Mammary microvascular endothelial cell (primary cell): Measurements from ENCODE around the gene RFC5. TPM values are rescaled to one million over a fixed set of nuclear protein-coding genes. Genes with fewer than 3 reads are reported as not detected.

ENCODE experiments used
- total RNA-seq: library from RNA; depleted of rRNA; stranded (reverse); fragments of >200 nt; gene quantifications from 2 replicates; pipeline ENCODE4 v1.2.3, GENCODE V29; 2015

Gene RFC5, protein sequence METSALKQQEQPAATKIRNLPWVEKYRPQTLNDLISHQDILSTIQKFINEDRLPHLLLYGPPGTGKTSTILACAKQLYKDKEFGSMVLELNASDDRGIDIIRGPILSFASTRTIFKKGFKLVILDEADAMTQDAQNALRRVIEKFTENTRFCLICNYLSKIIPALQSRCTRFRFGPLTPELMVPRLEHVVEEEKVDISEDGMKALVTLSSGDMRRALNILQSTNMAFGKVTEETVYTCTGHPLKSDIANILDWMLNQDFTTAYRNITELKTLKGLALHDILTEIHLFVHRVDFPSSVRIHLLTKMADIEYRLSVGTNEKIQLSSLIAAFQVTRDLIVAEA
- 24.5 and 29.0 TPM in 2 replicates for total RNA-seq

DNA sequence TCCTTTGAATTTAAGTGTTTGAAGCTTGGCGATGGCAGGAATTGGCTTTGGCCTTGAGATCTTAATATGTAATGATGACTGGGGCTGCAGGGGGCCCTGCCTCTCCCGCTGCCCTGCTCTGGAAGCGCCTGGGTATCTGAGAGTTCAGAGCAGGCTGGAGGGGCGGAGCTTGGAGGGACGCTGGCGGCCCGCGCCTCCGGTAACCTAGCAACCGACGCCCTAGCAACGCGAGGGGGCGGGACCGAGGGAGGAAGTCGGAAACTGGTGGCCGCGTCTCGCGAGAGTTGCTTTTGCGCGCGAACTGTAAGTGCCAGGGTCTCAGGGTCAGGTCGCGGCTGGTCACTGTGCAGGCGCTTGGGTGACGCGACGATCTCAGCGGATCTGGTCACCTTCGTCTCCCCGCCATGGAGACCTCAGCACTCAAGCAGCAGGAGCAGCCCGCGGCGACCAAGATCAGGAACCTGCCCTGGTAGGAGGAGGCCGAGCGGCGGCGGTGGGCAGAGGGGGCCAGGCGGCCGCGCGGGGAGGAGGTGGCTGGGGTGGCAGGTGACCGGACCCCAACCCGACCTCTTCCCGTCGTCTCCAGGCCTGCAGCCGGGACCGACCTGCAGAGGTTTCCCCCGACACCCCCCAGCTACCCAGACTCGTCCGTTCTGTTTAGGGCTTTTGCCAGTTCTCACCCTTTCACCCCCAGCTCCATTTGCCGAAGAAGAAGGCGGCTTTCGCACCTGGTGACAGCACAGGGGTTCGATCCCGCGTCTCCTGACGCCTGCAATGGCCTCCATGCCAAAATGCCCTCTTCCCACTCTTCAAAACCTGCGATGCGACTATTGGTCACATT is at the start of gene RFC5:
Gene RFC5, plus strand, starts transcription at position 280 of the 841 bp plus-strand sequence. Its CDS starts 125 bp downstream, at position 405.

DNA sequence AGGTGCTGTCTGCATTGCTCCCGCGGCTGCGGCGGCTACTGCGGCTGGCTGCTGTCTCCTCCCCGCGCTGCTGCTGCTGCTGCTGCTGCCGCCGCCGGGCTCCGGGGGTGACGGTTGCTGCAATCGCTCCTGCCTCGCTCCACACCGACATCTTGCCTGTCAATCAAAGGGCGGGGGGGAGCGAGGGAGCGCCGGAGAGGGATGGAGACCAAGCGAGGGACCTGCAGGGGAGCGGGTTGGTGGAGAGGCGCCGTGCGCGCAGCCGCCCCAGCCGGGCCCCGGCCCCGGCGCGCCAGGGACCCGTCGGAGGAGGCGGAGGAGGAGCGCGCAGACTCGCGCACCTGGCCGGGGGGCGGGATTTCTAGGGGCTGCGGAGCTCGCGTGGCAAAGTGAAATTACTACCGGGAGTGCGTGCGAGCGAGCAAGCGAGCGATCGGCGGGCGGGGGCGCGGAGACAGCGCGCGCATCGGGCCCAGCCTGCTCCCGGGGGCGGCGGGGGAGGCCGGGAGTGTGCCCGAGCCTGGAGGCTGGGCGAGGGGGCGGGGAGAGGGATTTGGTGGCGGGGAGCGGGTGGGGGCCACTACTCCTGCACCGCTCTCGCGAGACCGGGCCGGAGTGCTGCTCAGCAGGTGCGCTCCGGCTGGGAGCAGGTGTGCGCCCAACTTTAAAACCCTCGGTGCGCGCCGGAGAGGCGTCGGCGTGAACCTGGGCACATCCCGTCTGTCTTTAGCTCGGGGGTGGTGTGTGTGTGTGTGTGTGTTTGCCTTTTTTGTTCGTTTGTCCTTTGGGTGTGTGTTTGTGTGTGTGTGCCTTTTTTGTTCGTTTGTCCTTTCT is 47.5 kb upstream of the RFC5 start, which contains the start of gene KSR2:
Gene KSR2, minus strand, starts transcription at position 165 of the 834 bp plus-strand sequence. CDS start 735 bp downstream, outside the sequence.

DNA sequence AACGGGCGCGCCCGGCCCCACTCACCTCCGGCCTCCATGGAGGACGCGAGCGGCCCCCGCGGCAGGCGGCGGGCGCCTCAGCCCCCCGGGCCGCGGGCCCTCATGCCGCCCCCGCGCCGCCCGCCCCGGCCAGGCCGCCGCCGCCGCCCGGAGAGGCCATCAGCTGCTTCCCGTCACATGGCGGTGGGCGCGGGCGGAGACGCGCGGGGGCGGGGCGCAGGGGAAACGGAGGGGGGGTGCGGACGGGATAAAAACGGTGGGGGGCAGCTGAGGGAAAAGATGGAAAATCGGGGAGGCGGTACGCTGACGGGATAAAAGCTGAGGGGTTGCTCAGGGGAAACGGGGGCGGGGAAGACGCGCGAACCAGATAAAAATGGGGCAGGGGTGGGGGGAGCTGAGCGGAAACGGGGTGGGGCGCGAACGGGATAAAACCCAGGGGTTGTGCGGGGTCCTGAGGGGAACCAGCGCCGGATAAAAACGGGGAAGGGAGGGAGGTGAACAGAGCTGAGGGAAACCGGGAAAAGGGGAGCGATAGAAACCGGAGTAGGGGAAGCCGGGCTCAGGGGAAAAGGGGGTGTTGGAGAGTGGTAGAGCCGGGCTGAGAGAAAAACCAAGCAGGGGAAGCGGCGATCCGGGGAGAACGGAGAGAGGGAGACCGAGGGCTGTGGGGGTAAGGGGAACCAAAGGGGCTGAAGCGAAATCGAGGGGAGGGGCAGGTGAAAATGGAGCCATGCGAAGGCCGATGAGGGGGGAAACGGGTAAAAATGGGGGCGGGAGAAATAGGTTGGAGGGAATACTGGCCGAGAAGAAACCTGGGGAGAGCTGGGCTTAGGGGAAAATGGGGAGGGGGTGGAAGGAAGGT is 44.7 kb downstream of the RFC5 start, which contains the start of gene WSB2:
Gene WSB2, minus strand, starts transcription at position 169 of the 862 bp plus-strand sequence. Its CDS starts 131 bp downstream, at position 38.

Other genes with a start within 250 kb of the RFC5 start
- 0.47 and 0.59 TPM in 2 replicates for gene KSR2, start 47.7 kb upstream of the RFC5 start, total RNA-seq
- 72.0 and 81.4 TPM in 2 replicates for gene WSB2, start 44.5 kb downstream of the RFC5 start, total RNA-seq
- 24.5 and 39.0 TPM in 2 replicates for gene VSIG10, start 87.3 kb downstream of the RFC5 start, total RNA-seq
- 269 and 274 TPM in 2 replicates for gene PEBP1, start 119.4 kb downstream of the RFC5 start, total RNA-seq